Endothelial cell of umbilical vein (primary cell): Measurements from ENCODE around the gene FXYD7. TPM values are rescaled to one million over a fixed set of nuclear protein-coding genes. Genes with fewer than 3 reads are reported as not detected.

Source experiments
- BruUV-seq: library from RNA; stranded (reverse); fragments of 400-500 nt; replicated peaks from 2 replicates; lab custom pipeline; 2021; lab: Mats Ljungman, UMichigan
- CTCF ChIA-PET: fragments of 300-600, 350-600 bp; sonication (Branson Sonifier 250); formaldehyde crosslinking; loops from one replicate; lab custom pipeline; 2021; ENCODE audit warnings: antibody characterized with exemption, inconsistent platforms; lab: Charles Lee
- POLR2A ChIA-PET: fragments of 300-600, 350-600 bp; sonication (Branson Sonifier 250); formaldehyde crosslinking; loops from one replicate; lab custom pipeline; 2021; ENCODE audit warnings: antibody characterized with exemption, inconsistent platforms; lab: Charles Lee
- DNase-seq: peaks from one replicate; pipeline ENCODE4 v3.0.0-alpha.2; 2011; ENCODE audit warnings: low read depth, low spot score
- FAIRE-seq: peaks from 2 replicates; lab custom pipeline; 2011; peaks lifted over from hg19 to GRCh38; lab: Jason Lieb, UNC
- H2AFZ ChIP-seq: 2 replicates; pipeline ENCODE4 v1.6.0; 2012; ENCODE audit warnings: low read depth, low read length, control low read depth, inconsistent platforms
- H3K27ac ChIP-seq: 2 replicates; pipeline ENCODE4 v1.5.1; 2011; ENCODE audit warnings: low read depth, mild to moderate bottlenecking, control low read depth, low read length, moderate library complexity; ENCODE audit not compliant: insufficient read depth
- H3K27me3 ChIP-seq, 2 experiments: 2 replicates each; pipeline versions ENCODE4 v1.6.0 to v1.6.1; 2011; ENCODE audit warnings: low read length in 2 of 2, mixed read lengths in 1 of 2; ENCODE audit not compliant: control insufficient read depth in 2 of 2, insufficient read depth in 2 of 2
- H3K36me3 ChIP-seq, 2 experiments: 2 replicates in 1 of 2; 3 replicates in 1 of 2; pipeline ENCODE4 v1.5.1; 2011; ENCODE audit warnings: low read length in 2 of 2, mild to moderate bottlenecking in 1 of 2, moderate library complexity in 1 of 2; ENCODE audit not compliant: control insufficient read depth in 2 of 2, insufficient read depth in 2 of 2; ENCODE audit errors: extremely low read depth in 1 of 2
- H3K4me1 ChIP-seq: 3 replicates; pipeline ENCODE4 v1.5.1; 2011; ENCODE audit warnings: mild to moderate bottlenecking, low read length; ENCODE audit not compliant: control insufficient read depth, insufficient read depth; ENCODE audit errors: extremely low read depth
- H3K4me2 ChIP-seq: 2 replicates; pipeline ENCODE4 v1.6.1; 2011; ENCODE audit warnings: low read length, control low read depth, mixed read lengths; ENCODE audit not compliant: insufficient read depth
- H3K4me3 ChIP-seq, 3 experiments: fragments of 200-600 bp in 1 of 3; sonication (generic), shearing (Covaris generic) in 1 of 3; replicated peaks in 1 of 3; 2 replicates each; pipeline ENCODE4 v1.5.1; 2011 to 2016; ENCODE audit warnings: control low read depth in 3 of 3, low read length in 3 of 3, mild to moderate bottlenecking in 2 of 3, inconsistent platforms in 1 of 3, low read depth in 1 of 3, moderate library complexity in 1 of 3; ENCODE audit not compliant: insufficient read depth in 1 of 3
- H3K79me2 ChIP-seq: 2 replicates; pipeline ENCODE4 v1.6.0; 2012; ENCODE audit warnings: low read length, inconsistent platforms; ENCODE audit not compliant: control insufficient read depth, insufficient read depth
- H3K9ac ChIP-seq: replicated peaks from 2 replicates; pipeline ENCODE3; 2011; ENCODE audit warnings: low read length, control low read depth; ENCODE audit not compliant: insufficient read depth; ENCODE audit errors: extremely low read depth
- H3K9me1 ChIP-seq: replicated peaks from 3 replicates; pipeline ENCODE4 v1.6.0; 2011; ENCODE audit warnings: mild to moderate bottlenecking, low read length; ENCODE audit not compliant: control insufficient read depth, insufficient read depth; ENCODE audit errors: extremely low read depth
- H3K9me3 ChIP-seq: replicated peaks from 2 replicates; pipeline ENCODE4 v1.5.1; 2012; ENCODE audit warnings: low read length, inconsistent platforms; ENCODE audit not compliant: control insufficient read depth, insufficient read depth
- H4K20me1 ChIP-seq: replicated peaks from 2 replicates; pipeline ENCODE3; 2011; ENCODE audit warnings: mild to moderate bottlenecking, low read length; ENCODE audit not compliant: control insufficient read depth, insufficient read depth; ENCODE audit errors: extremely low read depth
- CTCF ChIP-seq, 2 donors: IDR thresholded peaks; 1 replicate in 1 of 2; 2 replicates in 1 of 2; pipeline ENCODE4 v1.5.1; 2011; ENCODE audit warnings: low read length in 2 of 2, mild to moderate bottlenecking in 2 of 2, moderate library complexity in 2 of 2, control low read depth in 1 of 2, inconsistent platforms in 1 of 2, low read depth in 1 of 2; ENCODE audit not compliant: insufficient read depth in 1 of 2; ENCODE audit errors: extremely low read depth in 1 of 2
- EZH2 ChIP-seq: IDR thresholded peaks from 2 replicates; pipeline ENCODE4 v1.6.1; 2012; ENCODE audit warnings: borderline replicate concordance, low read depth, mild to moderate bottlenecking, moderate library complexity, low read length, inconsistent platforms; ENCODE audit not compliant: severe bottlenecking
- FOS ChIP-seq: IDR thresholded peaks from 2 replicates; pipeline ENCODE4 v1.6.1; 2011; ENCODE audit warnings: mild to moderate bottlenecking, low read length, moderate library complexity, borderline replicate concordance; ENCODE audit not compliant: insufficient read depth
- GATA2 ChIP-seq: IDR thresholded peaks from 2 replicates; pipeline ENCODE4 v1.7.0; 2011; ENCODE audit warnings: low read depth, mild to moderate bottlenecking, moderate library complexity, mixed read lengths, low read length; ENCODE audit not compliant: insufficient read length, insufficient read depth
- JUN ChIP-seq: IDR thresholded peaks from 2 replicates; pipeline ENCODE4 v1.6.1; 2011; ENCODE audit warnings: borderline replicate concordance, low read depth; ENCODE audit not compliant: insufficient read length, insufficient read depth
- MAX ChIP-seq: IDR thresholded peaks from 2 replicates; pipeline ENCODE4 v1.6.1; 2011; ENCODE audit not compliant: insufficient read depth, insufficient read length
- MYC ChIP-seq: IDR thresholded peaks from one replicate; pipeline ENCODE4 v1.6.1; 2011; ENCODE audit warnings: mild to moderate bottlenecking, low read depth, low read length
- POLR2A ChIP-seq: IDR thresholded peaks from 2 replicates; pipeline ENCODE4 v1.6.1; 2012; ENCODE audit warnings: low read depth, mild to moderate bottlenecking, control low read depth, low read length
- POLR2AphosphoS5 ChIP-seq: IDR thresholded peaks from 2 replicates; pipeline ENCODE4 v1.6.1; 2012; ENCODE audit warnings: low read depth, mild to moderate bottlenecking, control low read depth, low read length, moderate library complexity; ENCODE audit not compliant: insufficient read depth
- dilution Hi-C: fragments of 300-500 bp; cut with MboI; formaldehyde crosslinking; loops from one replicate; pipeline ENCODE4 v1.15.0; 2019; ENCODE audit warnings: low sequenced_read_pairs; ENCODE audit not compliant: extremely low pct_ligation_motif_present
- intact Hi-C: fragments of 100-400 bp; cut with micrococcal nuclease; formaldehyde crosslinking; loops from one replicate; pipeline ENCODE4 v1.10.0; 2022
- polyA plus RNA-seq, 4 experiments: library from polyadenylated mRNA; depleted of rRNA in 3 of 4; stranded (reverse) in 3 of 4; unstranded in 1 of 4; fragments of >200 nt; gene quantifications; 2 replicates each; pipeline versions ENCODE4 v1.2.1 to v1.2.3, GENCODE V29; 2011 to 2012; ENCODE audit warnings: missing spikeins in 1 of 4
- total RNA-seq: library from RNA; stranded (reverse); gene quantifications from 2 replicates; pipeline ENCODE4 v1.2.3, GENCODE V29; 2021

The FXYD7 gene
- total and polyA plus RNA-seq, 2 donors (not counting 3 experiments of a cell fraction or from before 2014, with no cell fraction given), result not detected

- Histone ChIP-seq H3K4me3 (no peak overlapping the region), H3K4me1 (no peaks in the 10 kb centered on the region), H3K27me3 (no peaks in the 10 kb centered on the region), H3K9me3 (no peaks in the 10 kb centered on the region), H3K4me2 (no peak overlapping the region), H4K20me1 (no peaks in the 10 kb centered on the region), H3K9me1 (no peaks in the 10 kb centered on the region), H2AFZ (no peak overlapping the region), H3K27ac (no peak overlapping the region), H3K79me2 (no peaks in the 10 kb centered on the region), H3K36me3 (no peaks in the 10 kb centered on the region), H3K9ac (no peak overlapping the region)
- ChIA-PET POLR2A (no interaction called here), CTCF (interaction anchor here (3.2 kb wide), 1 partner anchor 22 kb away, joined by 17 read pairs; the partner anchor contains the start of gene LGI4)
- intact Hi-C loops, result no loop called here
- BruUV-seq, result no TSS peak
- TF ChIP-seq CTCF (IDR thresholded peaks at IDR 0.05; ENCODE audit: extremely low read depth in 1 of 2, insufficient read depth in 1 of 2, low read depth in 1 of 2, low read length in 2 of 2) (no peak), MAX (no peak), EZH2 (no peak), POLR2AphosphoS5 (no peak), GATA2 (no peak), FOS (no peak), MYC (no peak), JUN (no peak), POLR2A (no peak)
- FAIRE-seq, result no peak
- dilution Hi-C loops, result no loop called here
- DNase-seq, result no peak
These were observed 29.9 kb upstream of the FXYD7 start for GRCh38 chr19:35112995-35113688.
